Measurements from ENCODE around the gene NCAPH2. TPM values are rescaled to one million over a fixed set of nuclear protein-coding genes. Genes with fewer than 3 reads are reported as not detected.

The NCAPH2 gene
- total and polyA plus RNA-seq, 7 donors, result 19.2 to 26.3 (median 22.0) TPM

GRCh38 chr22:50473088-50473487 is 34.9 kb upstream of the NCAPH2 start:
- Histone ChIP-seq H3K9me3 (no peaks in the 10 kb centered on the region), H3K27ac (no peak overlapping the region), H3K4me3 (peak overlapping the region; percentile 88), H3K27me3 (ENCODE audit: insufficient read depth in 3 of 3, low read length in 2 of 3) (no peaks in the 10 kb centered on the region), H3K36me3 (ENCODE audit: insufficient read depth in 1 of 2, low read depth in 1 of 2) (no peaks in the 10 kb centered on the region), H3K4me1 (peaks cover 50% of the 10 kb centered on the region)
- TF ChIP-seq CTCF (IDR thresholded peaks at IDR 0.05), result peak; percentile 11
- ATAC-seq (no peak), DNase-seq (no peak)
- intact Hi-C loops (cut with DNase I), result no loop called here
- 78 to 80% (median 80%) methylated on average over 6 of the region's 6 CpGs for WGBS, 3 donors

DNA sequence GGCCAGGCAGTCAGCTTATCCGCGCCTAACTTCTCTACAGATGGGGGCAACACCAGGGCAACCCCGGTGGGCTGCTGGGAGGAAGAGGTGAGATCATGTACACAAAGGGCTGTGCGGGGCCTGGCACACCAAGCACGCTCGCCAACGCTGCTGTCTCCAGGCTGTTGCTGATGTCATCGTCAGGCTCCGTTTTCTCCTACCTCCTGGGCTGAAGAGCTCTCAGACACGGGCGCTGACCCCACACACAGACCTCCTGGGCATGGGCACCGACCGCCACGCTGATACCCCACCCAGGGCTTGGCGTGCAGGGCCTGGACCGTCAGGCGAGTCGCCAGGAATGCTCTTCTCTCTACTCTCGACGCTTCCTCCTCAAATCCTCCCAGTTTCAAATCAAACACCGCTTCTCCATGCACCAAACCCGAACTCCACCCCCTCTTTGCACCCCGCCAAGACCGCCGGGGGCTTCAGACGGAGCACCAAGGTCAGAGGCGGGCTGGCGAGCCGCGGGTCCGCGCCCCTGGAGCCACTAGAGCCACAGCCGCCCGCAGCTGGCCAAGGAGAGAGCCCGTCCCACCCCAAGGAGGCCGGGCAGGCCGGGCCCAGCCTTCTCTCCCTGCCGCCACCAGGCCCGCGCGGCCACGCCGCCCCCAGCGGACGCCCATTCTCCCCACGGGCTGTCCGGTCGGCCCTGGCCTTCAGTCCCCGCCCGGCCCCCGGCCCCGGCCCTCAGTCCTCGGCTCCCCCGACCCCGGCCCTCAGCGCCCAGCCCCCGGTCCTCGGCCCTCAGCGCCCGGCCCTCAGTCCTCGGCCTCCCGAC is 34.0 kb upstream of the NCAPH2 start:
- Histone ChIP-seq H3K36me3 (ENCODE audit: insufficient read depth in 1 of 2, low read depth in 1 of 2) (no peaks in the 10 kb centered on the region), H3K4me3 (peak overlapping the region; percentile 88), H3K27me3 (ENCODE audit: insufficient read depth in 3 of 3, low read length in 2 of 3) (peaks cover 0 to 3% (median under 1%) of the 10 kb centered on the region in 3 donors), H3K4me1 (peaks cover 47% of the 10 kb centered on the region), H3K27ac (peak overlapping the region; percentile 66), H3K9me3 (no peaks in the 10 kb centered on the region)
- WGBS, 3 donors, result 5 to 8% (median 5%) methylated on average over 40 to 62 of the region's 62 CpGs
- DNase-seq (peak in 1 of 2 donors; percentile 40), ATAC-seq (peak; percentile 3 to 38 (median 12))
- intact Hi-C loops (cut with DNase I), result no loop called here
- no peak for TF ChIP-seq CTCF (IDR thresholded peaks at IDR 0.05)

GRCh38 chr22:50474710-50475651 is 33.0 kb upstream of the NCAPH2 start, which contains the start of gene SBF1:
TSS of gene SBF1 (minus strand) at chr22:50475035. CDS start at chr22:50474840, 195 bp downstream.
- intact Hi-C loops (cut with DNase I), result no loop called here
- peaks cover 0 to 9% (median 7%) of the 10 kb centered on the region in 3 donors for H3K27me3 ChIP-seq (ENCODE audit: insufficient read depth in 3 of 3, low read length in 2 of 3)

GRCh38 chr22:50475652-50476002 is 32.4 kb upstream of the NCAPH2 start:
- intact Hi-C loops (cut with DNase I), result no loop called here
- H3K36me3 ChIP-seq (ENCODE audit: insufficient read depth in 1 of 2, low read depth in 1 of 2), result no peaks in the 10 kb centered on the region
- H3K27ac ChIP-seq, result no peak overlapping the region
- 92 to 98% (median 95%) methylated on average over 6 of the region's 6 CpGs for WGBS, 3 donors
- peak in 2 of 4 donors; percentile 2 to 16 for ATAC-seq
- H3K9me3 ChIP-seq, result no peaks in the 10 kb centered on the region
- no peak for TF ChIP-seq CTCF (IDR thresholded peaks at IDR 0.05)
- H3K4me3 ChIP-seq, result peak overlapping the region; percentile 88
- H3K4me1 ChIP-seq, result peaks cover 33% of the 10 kb centered on the region
- H3K27me3 ChIP-seq (ENCODE audit: insufficient read depth in 3 of 3, low read length in 2 of 3), result peaks cover 0 to 16% (median 7%) of the 10 kb centered on the region in 3 donors
- no peak for DNase-seq

More at GRCh38 chr22:50474710-50475651, 33.0 kb upstream of the NCAPH2 start, which contains the start of gene SBF1:
- H3K27ac ChIP-seq, result peak within 1 kb of the TSS; percentile 69
- WGBS, 3 donors, result 1% methylated on average over 53 to 97 of the region's 97 CpGs
- peak; percentile 93 to 97 for DNase-seq
- peaks cover 39% of the 10 kb centered on the region for H3K4me1 ChIP-seq
- peak within 1 kb of the TSS; percentile 88 for H3K4me3 ChIP-seq
- no peak for TF ChIP-seq CTCF (IDR thresholded peaks at IDR 0.05)
- peak; percentile 97 to 99 (median 98) for ATAC-seq
- H3K9me3 ChIP-seq, result no peaks in the 10 kb centered on the region
- H3K36me3 ChIP-seq (ENCODE audit: insufficient read depth in 1 of 2, low read depth in 1 of 2), result no peaks in the 10 kb centered on the region

Data from psoas muscle (tissue), 8 donors.